22Rv1 (cell line): ENCODE results near the gene DYNLT1.

ENCODE experiments used
- ZFX ChIP-seq: fragments of 450-650 bp; IDR thresholded peaks from 2 replicates; pipeline ENCODE4 v1.6.1; 2017; ENCODE audit warnings: antibody characterized with exemption, borderline replicate concordance
- TF ChIP-seq, protein P1 (sequence below): fragments of 450-650 bp; IDR thresholded peaks from 2 replicates; pipeline ENCODE4 v1.5.1; 2017; ENCODE audit warnings: mild to moderate bottlenecking

DNA sequence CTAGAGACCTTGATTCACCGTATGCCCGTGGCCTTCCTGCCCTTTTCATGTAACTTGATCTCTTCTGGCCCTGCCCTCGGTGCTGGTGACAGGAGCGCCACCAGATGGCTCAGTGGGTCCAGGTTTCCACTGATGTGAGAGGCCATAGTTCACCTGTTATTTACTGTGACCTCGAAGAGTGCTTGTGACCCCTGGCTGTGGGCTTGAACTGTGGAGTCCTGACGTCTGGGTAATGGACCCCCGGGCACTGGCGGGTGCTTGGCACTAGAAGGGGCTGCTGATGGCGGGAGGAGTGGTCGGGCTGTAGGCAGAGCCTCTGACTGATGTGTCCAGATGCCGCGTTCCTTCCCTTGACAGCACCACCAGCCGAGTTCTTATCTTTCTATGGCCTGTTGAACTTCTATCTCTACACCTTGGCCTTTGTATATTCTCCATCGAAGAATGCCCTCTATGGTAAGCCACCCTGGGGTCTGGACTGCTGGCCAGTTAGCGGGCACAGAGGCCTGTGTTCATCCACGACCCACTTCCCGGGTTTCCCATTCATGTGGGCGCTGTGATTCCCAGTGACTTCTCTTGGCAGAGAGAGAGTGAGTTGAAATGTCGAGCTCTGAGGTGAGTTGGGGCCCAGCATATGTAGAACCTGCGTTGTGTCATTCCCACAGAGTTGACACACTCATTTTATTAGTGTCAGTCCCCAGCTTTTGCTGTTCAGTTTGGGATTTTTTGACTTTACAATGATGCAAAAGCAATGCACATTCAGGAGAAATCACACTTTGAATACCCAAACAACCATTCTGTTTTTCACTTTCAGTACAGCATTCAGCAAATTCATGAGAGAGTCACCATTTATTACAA is 14.9 kb downstream of the DYNLT1 start:
- TF ChIP-seq, protein P1, sequence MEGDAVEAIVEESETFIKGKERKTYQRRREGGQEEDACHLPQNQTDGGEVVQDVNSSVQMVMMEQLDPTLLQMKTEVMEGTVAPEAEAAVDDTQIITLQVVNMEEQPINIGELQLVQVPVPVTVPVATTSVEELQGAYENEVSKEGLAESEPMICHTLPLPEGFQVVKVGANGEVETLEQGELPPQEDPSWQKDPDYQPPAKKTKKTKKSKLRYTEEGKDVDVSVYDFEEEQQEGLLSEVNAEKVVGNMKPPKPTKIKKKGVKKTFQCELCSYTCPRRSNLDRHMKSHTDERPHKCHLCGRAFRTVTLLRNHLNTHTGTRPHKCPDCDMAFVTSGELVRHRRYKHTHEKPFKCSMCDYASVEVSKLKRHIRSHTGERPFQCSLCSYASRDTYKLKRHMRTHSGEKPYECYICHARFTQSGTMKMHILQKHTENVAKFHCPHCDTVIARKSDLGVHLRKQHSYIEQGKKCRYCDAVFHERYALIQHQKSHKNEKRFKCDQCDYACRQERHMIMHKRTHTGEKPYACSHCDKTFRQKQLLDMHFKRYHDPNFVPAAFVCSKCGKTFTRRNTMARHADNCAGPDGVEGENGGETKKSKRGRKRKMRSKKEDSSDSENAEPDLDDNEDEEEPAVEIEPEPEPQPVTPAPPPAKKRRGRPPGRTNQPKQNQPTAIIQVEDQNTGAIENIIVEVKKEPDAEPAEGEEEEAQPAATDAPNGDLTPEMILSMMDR = peak; percentile 68
- no peak for TF ChIP-seq ZFX
